D341Med (cell line): ENCODE results near the gene TMEM42.
A peak's percentile ranks its signal among the peaks of the same experiment; 100 is the strongest.

Experiments used
- DNase-seq: peaks from one replicate; pipeline ENCODE4 v3.0.0; 2012; ENCODE audit warnings: low spot score

TMEM42 gene

GRCh38 chr3:44910693-44911092 is 49.0 kb downstream of the TMEM42 start:
- no peak for DNase-seq

DNA sequence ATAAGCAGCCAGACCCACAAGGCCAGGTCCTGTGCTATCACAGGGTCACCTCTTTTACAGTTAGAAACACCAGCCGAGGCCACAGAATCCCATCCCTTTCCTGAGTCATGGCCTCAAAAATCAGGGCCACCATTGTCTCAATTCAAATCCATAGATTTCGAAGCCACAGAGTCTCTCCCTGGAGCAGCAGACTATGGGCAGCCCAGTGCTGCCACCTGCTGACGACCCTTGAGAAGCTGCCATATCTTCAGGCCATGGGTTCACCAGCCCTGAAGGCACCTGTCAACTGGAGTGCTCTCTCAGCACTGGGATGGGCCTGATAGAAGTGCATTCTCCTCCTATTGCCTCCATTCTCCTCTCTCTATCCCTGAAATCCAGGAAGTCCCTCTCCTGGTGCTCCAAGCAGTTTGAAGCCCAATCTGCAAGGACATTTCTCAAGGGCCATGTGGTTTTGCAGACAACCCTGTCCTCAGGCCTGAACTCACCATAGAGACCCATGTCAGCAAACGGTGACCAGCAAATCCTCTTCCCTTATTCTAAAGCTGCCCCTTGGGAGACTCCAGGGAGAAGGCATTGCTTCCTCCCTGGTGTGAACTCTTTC is 52.3 kb downstream of the TMEM42 start:
- DNase-seq, result peak; percentile 89

- peak; percentile 48 for DNase-seq
These were observed 53.2 kb downstream of the TMEM42 start for GRCh38 chr3:44914936-44915335.
